GM18868 (cell line): Measurements from ENCODE around the gene SPOCD1.
"Not testable (repeated sequence)": the region's sequence is repeated elsewhere in the genome, so short reads cannot be mapped to it uniquely, and the experiment has no call there.

Source experiments
- ATAC-seq: cut with Tn5 transposase; IDR thresholded peaks from one replicate; pipeline ENCODE4 v1.9.1; 2021; ENCODE audit warnings: mild to moderate bottlenecking, moderate library complexity; ENCODE audit not compliant: unreplicated experiment

Gene SPOCD1

DNA sequence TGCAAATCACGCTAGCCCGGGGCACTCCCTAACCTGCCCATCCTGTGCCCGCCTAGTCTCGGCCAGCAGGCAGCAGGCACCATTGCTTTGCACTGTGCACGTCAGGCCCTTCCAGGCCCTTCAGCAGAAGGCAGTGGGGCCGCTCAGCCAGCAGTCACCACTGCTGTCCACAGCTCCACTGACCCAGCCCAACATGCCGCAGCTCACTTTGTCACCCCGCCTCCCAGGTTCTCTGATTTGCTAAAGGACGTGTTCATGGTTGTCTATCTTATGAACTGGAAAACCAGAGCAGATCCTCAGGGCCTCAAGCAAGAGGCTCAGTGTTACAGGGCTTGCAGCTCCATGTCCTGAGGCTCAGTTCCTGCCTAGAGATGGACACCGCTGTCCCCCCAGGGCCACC, 14.2 kb upstream of the SPOCD1 start:
- no peak for ATAC-seq

DNA sequence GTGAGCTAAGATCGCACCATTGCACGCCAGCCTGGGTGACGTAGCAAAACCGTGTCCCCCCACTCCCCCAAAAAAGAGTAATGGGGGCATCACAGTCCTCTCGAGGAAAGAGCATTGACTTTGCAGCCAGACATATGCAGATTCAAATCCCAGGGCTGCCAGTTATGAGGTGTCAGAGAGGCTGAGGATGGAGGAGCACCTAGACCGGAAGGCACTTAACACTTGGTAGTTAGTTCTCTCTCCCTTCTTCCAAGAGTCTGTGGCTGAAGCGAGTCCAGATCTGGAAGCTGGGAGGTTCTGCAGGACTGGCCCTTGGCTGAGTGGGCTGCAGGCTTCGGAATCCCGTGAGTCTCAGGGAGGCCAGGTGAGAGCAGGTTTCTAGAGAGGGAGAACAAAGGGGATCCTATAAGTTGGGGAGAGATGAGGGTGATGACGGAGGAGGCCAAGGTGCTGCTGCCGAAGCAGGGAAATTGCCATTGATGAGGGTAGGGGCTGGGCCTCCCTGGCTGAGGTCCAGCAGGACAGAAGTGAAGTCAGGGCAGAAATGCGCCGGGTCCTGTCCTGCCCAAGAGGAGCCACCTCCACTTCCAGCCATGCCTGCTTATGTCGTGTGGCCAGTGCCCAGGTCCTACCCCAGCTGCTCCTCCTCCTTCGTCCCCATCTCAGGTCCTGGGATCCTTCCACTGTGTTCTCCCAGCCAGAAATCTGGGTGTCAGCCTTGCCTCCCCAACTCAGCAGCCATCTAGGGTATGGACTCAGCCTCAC, 13.3 kb upstream of the SPOCD1 start:
- ATAC-seq: no peak

DNA sequence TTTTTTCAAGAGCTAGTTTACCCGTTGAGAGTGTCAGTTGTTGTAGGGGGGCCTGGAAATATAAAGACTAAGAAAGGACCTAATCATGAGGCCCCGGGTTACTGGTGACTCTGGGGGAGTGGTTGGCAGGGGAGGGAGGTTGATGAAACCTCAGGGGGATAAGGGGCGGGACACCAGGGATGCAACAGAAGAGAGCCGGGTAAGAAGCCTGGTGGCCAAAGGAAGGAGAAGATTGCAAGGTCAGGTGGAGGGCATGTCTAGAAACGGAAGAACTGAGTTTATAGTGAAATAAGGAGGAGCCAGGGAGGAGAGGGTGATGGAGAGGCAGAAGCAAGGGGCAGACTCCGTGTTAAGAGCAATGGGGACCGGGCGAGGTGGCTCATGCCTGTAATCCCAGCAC, 12.5 kb upstream of the SPOCD1 start:
- no peak for ATAC-seq

DNA sequence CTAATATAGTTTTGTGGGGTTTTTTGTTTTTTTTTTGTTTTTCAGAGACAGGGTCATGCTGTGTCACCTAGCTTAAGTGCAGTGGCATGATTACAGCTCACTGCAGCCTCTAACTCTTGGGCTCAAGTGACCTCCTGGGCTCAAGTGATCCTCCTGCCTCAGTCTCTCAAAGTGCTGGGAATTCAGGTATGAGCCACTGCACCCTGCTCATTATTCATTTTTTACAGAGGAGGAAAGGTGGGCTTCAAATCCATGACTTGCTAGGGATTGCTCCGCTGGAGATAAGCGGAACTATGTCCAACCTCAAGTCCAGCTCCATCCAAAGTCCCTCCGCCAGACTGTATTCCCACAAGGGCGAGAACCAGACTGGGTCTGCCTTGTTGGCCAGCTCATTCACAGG, 8.0 kb upstream of the SPOCD1 start:
- no peak for ATAC-seq

DNA sequence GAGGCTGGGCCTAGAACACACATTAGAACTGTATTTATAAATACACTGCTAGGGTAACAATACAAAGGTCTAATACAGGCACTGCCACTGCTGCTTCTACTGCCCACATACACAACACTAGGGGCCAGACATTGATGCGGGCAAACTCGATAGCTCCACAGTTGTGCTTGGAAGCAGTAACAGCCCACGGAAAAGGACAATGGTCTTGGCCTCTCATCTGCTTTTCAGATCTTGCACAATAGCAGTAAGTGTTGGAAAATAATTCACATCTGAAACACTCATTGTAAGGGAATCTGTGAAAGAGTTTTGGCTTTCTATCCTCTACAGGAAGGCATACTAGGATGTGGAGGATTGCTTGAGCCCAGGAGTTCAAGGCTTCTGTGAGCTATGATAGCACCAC, 6.9 kb upstream of the SPOCD1 start:
- no peak for ATAC-seq

DNA sequence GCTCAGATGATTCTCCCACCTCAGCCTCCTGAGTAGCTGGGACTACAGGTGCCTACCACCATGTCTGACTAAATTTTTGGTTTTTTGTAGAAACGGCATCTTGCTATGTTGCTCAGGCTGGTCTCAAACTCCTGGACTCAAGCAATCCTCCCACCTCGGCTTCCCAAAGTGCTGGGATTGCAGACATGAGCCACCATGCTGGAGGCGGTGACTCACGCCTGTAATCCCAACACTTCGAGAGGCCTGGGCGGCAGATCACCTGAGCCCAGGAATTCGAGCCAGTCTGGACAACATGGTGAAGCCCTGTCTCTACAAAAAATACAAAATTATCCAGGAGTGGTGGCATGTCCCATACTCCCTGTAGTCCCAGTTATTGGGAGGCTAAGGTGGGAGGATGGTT, 4.4 kb upstream of the SPOCD1 start:
- not testable (repeated sequence) for ATAC-seq

DNA sequence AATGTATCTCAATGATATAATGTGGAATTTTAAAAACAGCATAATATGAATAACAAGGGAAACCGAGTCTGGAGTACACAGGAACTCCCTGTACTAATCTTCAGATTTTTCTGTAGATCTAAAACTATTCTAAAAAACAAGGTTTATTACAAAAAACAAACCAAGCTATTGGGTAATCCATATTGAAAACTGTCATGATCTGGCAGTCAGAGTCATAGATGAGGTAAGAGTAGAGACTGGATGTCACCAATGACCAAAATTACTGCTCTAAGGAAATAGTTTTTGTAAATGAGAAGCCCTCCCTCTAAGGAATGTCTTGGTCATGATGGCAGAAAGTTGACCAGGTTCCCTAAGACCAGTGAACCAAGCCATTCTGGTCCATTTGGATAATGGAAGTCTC, 2.4 kb upstream of the SPOCD1 start:
- no peak for ATAC-seq

DNA sequence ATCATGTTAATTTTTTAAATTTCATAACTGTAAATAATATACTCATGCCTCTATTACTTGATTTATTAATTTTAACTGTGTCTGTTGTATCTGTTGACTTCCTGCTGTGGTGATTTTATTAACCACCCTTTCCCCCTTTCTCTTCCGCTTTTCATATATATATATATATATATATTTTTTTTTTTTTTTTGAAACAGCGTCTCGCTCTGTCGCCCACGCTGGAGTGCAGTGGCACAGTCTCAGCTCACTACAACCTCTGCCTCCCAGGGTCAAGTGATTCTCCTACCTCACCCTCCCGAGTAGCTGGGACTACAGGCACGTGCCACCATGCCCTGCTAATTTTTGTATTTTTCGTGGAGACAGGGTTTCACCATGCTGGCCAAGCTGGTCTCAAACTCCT, 1.1 kb upstream of the SPOCD1 start:
- not testable (repeated sequence) for ATAC-seq

DNA sequence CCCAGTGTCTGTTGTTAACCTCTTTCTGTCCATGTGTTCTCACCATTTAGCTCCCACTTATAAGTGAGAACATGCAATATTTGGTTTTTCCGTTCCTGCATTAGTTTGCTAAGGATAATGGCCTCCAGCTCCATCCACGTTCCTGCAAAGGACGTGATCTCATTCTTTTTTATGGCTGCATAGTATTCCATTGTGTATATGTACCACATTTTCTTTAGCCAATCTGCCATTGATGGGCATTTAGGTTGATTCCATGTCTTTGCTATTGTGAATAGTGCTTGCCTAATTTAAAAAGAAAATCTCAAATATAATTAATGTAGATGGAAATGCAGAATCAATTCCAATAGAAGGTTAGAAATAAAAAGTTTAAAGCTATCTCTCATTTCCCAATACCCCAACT, 679 bp upstream of the SPOCD1 start:
- not testable (repeated sequence) for ATAC-seq

DNA sequence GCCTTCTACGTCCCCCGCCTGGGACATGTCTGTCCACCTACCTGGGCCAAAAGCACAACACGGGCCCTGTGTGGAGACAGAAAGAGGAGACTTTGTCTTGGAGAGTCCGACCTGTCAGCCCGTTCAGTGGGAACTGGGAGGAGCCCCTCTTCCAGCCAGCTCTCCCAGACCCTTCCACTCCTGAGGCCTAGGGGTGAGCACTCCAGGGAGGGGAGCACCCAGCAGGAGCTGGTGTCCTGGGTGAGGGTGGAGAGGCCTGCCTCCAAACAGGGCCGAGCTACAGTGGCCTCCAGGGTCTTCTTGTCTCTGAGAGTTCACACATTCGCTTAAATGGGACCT, 546 bp downstream of the SPOCD1 start:
- ATAC-seq: no peak

DNA sequence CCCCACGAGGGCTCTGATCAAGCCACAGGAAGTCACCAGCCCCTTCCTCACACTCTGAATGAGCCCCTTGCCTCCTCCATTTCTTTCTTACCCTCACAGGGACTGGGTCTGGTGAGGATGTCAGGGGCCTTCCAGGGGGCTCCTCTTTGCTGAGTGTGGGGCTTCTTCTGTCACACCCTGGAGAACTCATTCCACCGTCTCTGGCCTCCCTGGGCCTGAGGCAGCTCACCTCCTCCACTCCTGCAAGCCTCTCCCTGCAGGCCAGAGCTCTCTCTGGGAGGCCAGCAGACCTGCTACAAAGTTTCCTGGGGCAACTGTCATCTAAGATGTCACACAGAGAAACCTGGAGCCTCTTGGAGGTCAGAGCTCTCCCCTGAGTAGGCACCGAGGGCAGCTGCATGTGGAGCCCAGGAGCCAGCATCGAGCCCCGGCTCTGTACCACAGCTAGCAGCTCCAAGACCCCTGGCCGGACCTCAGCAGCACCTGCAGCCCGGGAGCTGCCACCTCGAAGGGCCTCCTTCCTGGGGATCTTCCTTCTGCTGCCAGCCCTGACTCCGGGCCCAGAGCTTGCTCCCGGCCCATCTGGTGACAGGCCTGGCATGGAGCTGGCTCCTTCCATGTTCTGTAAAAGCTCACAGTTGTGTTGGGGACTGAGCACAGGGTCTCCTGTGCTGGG, 1.1 kb downstream of the SPOCD1 start:
- no peak for ATAC-seq

DNA sequence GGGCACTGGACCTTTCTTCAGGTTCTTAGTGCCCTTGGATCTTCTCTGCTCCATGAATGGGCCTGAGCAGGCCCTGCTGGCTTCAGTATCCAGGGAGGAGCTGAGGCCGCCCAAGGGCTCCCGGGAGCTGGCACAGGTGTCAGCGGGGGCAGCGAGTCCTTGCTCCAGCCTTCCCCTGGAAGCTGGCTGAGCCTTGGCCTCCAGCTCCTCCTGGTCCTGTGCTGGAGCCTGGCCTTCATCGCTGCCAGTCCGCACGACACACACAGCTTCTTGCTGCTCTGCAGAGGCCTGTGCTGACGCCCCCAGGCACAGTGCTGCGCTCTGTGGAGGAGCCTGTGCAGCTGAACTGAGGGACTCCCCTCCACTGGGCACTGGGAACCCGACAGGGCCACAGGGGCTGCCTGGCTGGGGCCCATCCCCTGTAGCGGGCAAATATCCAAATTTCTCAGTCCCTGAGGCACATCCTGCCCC, 1.7 kb downstream of the SPOCD1 start:
- ATAC-seq: no peak

DNA sequence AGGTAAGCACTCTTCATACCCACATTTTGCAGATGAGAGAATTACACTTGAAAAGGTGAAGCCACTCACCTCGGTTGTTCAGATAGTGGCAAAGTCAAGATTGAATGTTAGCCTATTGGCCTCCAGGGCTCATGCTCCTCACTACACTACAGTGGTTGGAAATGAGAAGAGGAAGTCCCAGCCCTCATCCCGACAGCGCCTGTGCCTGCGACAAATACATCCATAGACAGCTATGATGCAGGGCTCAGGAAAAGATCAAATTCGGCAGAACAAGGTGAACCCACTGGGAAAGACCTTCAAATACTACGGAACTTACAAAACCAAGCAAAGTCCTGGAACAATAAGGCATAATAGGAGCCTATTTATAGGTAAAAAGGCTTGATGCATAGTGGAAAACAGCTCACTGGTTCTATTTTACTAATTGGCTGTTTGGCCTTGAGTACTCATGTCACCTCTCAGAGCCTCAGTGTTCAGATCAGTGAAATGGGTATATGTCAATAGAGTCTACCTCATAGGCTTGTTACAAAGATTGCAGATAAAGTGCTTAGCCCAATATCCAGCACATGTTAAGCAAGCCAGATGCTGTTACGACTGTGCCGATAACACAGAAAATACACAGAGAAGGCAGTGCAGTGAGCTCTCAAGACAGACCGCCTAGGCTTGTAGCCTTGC, 3.5 kb downstream of the SPOCD1 start:
- ATAC-seq: no peak

DNA sequence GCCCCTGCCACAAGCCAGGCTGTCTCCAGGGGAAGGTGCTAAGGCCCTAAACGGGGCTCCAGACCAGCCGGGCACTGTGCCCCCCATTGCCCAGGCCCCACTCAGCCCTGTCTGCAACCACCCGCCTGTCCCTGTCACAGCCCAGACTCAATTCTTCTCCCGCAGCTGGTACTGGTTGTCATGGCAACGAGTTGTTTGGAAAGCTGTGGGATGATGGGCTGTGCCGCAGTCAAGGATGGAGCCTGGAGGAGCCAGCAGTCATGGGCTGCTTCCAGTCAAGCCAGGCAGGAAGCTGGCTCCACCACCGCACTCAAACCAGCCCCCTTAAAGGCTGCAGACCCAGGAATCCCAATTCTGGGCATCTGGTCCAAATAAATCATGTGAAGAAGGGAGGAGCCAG, 4.2 kb downstream of the SPOCD1 start:
- ATAC-seq: no peak

DNA sequence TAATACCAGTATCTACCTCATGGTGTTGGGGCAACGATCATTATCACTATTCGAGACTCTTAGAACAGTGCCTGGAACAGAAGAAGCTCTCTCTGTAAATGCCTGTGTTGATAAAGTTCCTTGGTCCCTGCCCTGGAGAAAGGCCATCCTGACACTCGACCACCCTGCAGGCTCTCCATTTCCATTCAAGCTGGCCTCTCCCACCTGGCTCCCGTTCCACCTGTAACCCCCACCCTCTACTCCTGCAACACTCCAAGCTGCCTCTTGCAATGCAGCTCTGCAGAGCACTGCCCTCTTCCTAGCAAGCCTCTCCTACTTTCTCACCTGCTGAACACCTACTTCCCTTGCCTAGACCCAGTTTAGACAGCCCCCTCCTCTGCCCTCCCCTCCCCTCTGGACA, 6.1 kb downstream of the SPOCD1 start:
- ATAC-seq: no peak

DNA sequence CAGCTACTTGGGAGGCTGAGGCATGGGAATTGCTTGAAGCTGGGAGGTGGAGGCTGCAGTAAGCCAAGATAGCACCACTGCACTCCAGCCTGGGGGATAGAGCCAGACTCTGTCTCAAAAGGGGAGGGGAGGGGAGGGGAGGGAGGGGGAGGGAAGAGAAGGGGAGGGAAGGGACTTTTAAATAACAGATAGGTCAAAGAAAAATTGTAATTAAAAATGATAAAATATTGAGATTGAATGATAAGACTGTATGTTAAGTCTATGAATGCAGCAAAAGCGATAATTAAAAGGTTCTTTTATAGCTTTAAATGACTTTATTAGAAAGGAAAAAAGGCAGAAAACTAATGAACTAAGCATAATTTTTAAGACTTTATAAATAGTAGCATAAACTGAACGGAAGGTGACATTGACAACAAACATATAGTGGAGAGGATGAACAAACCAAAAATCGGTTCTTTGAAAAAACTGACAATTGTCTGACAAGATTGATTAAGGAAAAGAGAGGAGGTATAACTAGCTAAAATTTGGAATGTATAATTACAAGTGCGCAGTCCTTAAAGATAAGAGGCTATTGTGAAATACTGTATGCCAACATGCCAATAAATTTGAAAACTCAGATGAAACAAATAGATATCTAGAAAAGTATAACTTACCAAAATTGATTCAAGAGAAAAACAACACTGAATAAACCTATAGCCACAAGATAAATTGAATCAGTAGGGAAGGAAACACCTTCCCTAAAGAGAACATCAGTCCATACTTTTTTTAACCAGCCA, 8.4 kb downstream of the SPOCD1 start:
- no peak for ATAC-seq

DNA sequence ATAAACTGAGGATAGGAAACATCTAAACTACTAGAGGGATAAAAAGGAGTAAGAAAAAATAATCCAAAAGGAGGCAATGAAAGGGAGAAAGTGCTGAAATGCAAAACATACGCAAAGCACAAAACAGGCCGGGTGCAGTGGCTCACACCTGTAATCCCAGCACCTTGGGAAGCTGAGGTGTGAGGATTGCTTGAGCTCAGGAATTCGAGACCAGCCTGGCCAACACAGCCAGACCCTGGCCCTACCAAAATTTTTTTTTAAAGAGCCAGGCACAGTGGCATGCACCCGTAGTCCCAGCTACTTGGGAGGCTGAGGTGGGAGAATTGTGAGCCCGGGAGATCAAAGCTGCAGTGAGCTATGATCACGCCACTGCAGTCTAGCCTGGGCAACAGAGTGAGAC, 10.5 kb downstream of the SPOCD1 start:
- ATAC-seq: no peak

DNA sequence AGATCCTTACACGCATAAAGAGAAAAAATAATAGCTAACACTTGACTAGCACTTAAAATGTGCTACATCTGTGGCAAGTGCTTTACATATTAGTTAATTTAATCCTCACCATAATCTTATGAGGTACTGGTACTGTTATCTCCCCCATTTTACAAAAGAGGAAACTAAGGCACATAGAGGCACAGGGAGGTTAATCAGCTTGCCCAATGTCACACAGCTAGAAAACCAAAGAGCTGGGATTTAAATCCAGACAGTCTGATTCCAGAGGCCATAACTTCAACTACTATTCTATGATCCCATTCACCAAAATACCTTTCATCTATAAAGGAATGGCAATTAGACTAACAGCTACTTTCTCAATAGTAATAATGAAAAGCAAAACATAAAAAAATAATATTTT, 11.7 kb downstream of the SPOCD1 start:
- no peak for ATAC-seq

DNA sequence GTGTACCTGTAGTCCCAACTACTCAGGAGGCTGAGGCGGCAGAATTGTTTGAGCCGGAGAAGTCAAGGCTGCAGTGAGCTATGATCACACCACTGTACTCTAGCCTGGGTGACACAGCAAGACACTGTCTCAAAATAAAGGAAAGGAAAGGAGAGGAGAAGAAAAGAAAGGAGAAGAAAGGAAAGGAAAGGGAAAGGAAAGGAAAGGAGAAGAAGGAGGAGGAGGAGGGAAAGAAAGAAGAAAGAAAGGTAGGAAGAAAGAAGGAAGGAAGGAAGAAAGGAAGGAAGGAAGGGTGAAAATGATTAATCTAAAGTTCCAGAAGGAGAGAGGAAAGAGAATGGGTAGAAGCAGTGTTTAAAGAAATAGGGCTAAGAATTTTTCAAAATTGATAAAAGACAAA, 12.2 kb downstream of the SPOCD1 start:
- no peak for ATAC-seq

DNA sequence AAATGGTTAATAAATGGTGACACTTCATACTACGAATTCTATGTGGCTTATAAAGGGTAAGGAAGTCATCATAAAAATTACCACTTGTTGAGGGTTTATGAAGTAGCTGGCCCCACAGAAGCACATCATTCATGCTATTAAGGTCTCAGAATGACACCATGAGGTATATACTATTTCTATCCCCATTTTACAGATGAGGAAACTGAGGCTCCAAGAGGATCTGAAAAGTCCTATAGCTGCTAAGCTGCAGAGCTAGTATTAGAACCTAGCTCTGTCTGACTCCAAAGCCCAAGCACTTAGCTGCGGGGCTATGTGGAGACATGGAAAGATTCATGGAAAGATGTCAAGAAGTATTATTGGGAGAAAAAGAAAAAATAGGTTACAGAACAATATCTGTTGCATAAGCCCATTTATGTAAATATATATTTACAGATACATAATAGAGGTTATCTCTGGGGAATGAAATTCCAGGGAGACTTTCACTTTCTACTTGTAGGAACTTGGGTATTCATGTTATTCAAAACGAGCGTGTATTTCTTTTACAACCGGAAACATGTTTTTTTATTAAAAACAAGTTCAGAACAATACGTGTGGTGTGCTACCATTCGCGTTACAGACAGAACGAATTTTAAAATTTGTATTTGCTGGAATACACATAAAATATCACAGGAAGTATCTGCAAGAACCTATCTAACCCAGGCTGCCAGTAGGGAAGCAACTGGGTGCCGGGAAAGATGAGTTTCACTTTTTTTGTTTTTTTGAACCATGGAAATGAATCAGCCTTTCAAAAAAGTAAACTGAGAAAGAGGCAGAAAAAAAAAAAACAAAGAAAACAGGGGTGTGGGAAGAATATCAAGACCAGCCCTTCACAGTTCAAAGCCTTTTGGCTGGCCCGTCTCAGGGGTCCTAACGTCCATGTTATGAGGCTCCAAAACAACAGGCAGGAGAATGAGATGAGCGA, 13.4 kb downstream of the SPOCD1 start:
- no peak for ATAC-seq
